ENCODE results near the gene PTPN4. TPM values are rescaled to one million over a fixed set of nuclear protein-coding genes. Genes with fewer than 3 reads are reported as not detected.

Gene PTPN4
- total and polyA plus RNA-seq, 4 donors, result 4.2 to 70.7 (median 27.0) TPM

- no peak for DNase-seq
- Histone ChIP-seq H3K27ac (ENCODE audit: low read depth in 1 of 2, low read length in 1 of 2) (no peak overlapping the region), H3K4me3 (no peak overlapping the region), H3K36me3 (ENCODE audit: control insufficient read depth in 4 of 4, insufficient read depth in 4 of 4, low read length in 4 of 4) (no peaks in the 10 kb centered on the region), H3K4me1 (ENCODE audit: control insufficient read depth in 5 of 5, insufficient read depth in 5 of 5, low read length in 5 of 5) (peaks cover 0 to 4% (median 0%) of the 10 kb centered on the region in 5 donors), H3K9me3 (ENCODE audit: control insufficient read depth in 4 of 4, insufficient read depth in 3 of 4, low read length in 3 of 4) (no peaks in the 10 kb centered on the region), H3K27me3 (ENCODE audit: control insufficient read depth in 3 of 3, insufficient read depth in 3 of 3, low read length in 2 of 3) (no peaks in the 10 kb centered on the region), H3K9ac (ENCODE audit: insufficient read depth in 1 of 2, low read length in 2 of 2) (no peak overlapping the region)
- no peak for ATAC-seq (ENCODE audit: insufficient read depth, low FRiP score)
- WGBS, 2 donors, result 82 to 91% methylated on average over 12 of the region's 12 CpGs
- no peak for TF ChIP-seq CTCF (IDR thresholded peaks at IDR 0.05; ENCODE audit: control extremely low read depth, extremely low read depth)
These were observed 77.6 kb downstream of the PTPN4 start for GRCh38 chr2:119837350-119837749.

- no peak overlapping the region for H3K4me3 ChIP-seq
- no peak for DNase-seq
These were observed 78.0 kb downstream of the PTPN4 start for GRCh38 chr2:119837759-119838158.

GRCh38 chr2:119838179-119838578 is 78.5 kb downstream of the PTPN4 start:
- 54 to 67% methylated on average over 5 of the region's 5 CpGs for WGBS, 2 donors
- Histone ChIP-seq H3K27ac (ENCODE audit: low read depth in 1 of 2, low read length in 1 of 2) (no peak overlapping the region), H3K36me3 (ENCODE audit: control insufficient read depth in 4 of 4, insufficient read depth in 4 of 4, low read length in 4 of 4) (no peaks in the 10 kb centered on the region), H3K9ac (ENCODE audit: insufficient read depth in 1 of 2, low read length in 2 of 2) (no peak overlapping the region), H3K4me1 (ENCODE audit: control insufficient read depth in 5 of 5, insufficient read depth in 5 of 5, low read length in 5 of 5) (peaks cover 0 to 4% (median 0%) of the 10 kb centered on the region in 5 donors), H3K27me3 (ENCODE audit: control insufficient read depth in 3 of 3, insufficient read depth in 3 of 3, low read length in 2 of 3) (no peaks in the 10 kb centered on the region), H3K4me3 (no peak overlapping the region), H3K9me3 (ENCODE audit: control insufficient read depth in 4 of 4, insufficient read depth in 3 of 4, low read length in 3 of 4) (no peaks in the 10 kb centered on the region)
- no peak for ATAC-seq (ENCODE audit: insufficient read depth, low FRiP score)
- DNase-seq, result no peak
- no peak for TF ChIP-seq CTCF (IDR thresholded peaks at IDR 0.05; ENCODE audit: control extremely low read depth, extremely low read depth)

More at GRCh38 chr2:119837759-119838158, 78.0 kb downstream of the PTPN4 start:
- no peak for ATAC-seq (ENCODE audit: insufficient read depth, low FRiP score)
- Histone ChIP-seq H3K4me1 (ENCODE audit: control insufficient read depth in 5 of 5, insufficient read depth in 5 of 5, low read length in 5 of 5) (peaks cover 0 to 4% (median 0%) of the 10 kb centered on the region in 5 donors), H3K36me3 (ENCODE audit: control insufficient read depth in 4 of 4, insufficient read depth in 4 of 4, low read length in 4 of 4) (no peaks in the 10 kb centered on the region), H3K9ac (ENCODE audit: insufficient read depth in 1 of 2, low read length in 2 of 2) (no peak overlapping the region), H3K9me3 (ENCODE audit: control insufficient read depth in 4 of 4, insufficient read depth in 3 of 4, low read length in 3 of 4) (no peaks in the 10 kb centered on the region), H3K27ac (ENCODE audit: low read depth in 1 of 2, low read length in 1 of 2) (no peak overlapping the region), H3K27me3 (ENCODE audit: control insufficient read depth in 3 of 3, insufficient read depth in 3 of 3, low read length in 2 of 3) (no peaks in the 10 kb centered on the region)
- WGBS, 2 donors, result 74 to 85% methylated on average over 13 of the region's 13 CpGs
- no peak for TF ChIP-seq CTCF (IDR thresholded peaks at IDR 0.05; ENCODE audit: control extremely low read depth, extremely low read depth)

- ATAC-seq (ENCODE audit: insufficient read depth, low FRiP score) (no peak), DNase-seq (no peak)
- peaks cover 0 to 5% (median 0%) of the 10 kb centered on the region in 4 donors for H3K9me3 ChIP-seq (ENCODE audit: control insufficient read depth in 4 of 4, insufficient read depth in 3 of 4, low read length in 3 of 4)
- WGBS, 2 donors, result 73 to 91% methylated on average over 1 of the region's 1 CpG
- no peak for TF ChIP-seq CTCF (IDR thresholded peaks at IDR 0.05; ENCODE audit: control extremely low read depth, extremely low read depth)
- H3K9ac ChIP-seq (ENCODE audit: insufficient read depth in 1 of 2, low read length in 2 of 2), result no peak overlapping the region
- no peaks in the 10 kb centered on the region for H3K27me3 ChIP-seq (ENCODE audit: control insufficient read depth in 3 of 3, insufficient read depth in 3 of 3, low read length in 2 of 3)
- peaks cover 0 to 2% (median 0%) of the 10 kb centered on the region in 5 donors for H3K4me1 ChIP-seq (ENCODE audit: control insufficient read depth in 5 of 5, insufficient read depth in 5 of 5, low read length in 5 of 5)
- H3K36me3 ChIP-seq (ENCODE audit: control insufficient read depth in 4 of 4, insufficient read depth in 4 of 4, low read length in 4 of 4), result no peaks in the 10 kb centered on the region
- H3K4me3 ChIP-seq, result no peak overlapping the region
- H3K27ac ChIP-seq (ENCODE audit: low read depth in 1 of 2, low read length in 1 of 2), result no peak overlapping the region
These were observed 81.8 kb downstream of the PTPN4 start for GRCh38 chr2:119841550-119841949.
